Lower leg skin (tissue), 3 donors: Measurements from ENCODE around the gene ARFIP1.

Experiments
- POLR2A ChIP-seq, 2 donors: fragments of 450-650 bp; IDR thresholded peaks; one replicate each; pipeline ENCODE4 v1.6.1; 2016 to 2017; ENCODE audit warnings: antibody characterized with exemption in 2 of 2, mild to moderate bottlenecking in 1 of 2, moderate library complexity in 1 of 2
- TF ChIP-seq, protein P1 (sequence below), 3 donors: fragments of 450-650 bp; IDR thresholded peaks; one replicate each; pipeline ENCODE4 v1.5.1; 2016; ENCODE audit warnings: antibody characterized with exemption in 3 of 3, mild to moderate bottlenecking in 3 of 3, moderate library complexity in 2 of 3

DNA sequence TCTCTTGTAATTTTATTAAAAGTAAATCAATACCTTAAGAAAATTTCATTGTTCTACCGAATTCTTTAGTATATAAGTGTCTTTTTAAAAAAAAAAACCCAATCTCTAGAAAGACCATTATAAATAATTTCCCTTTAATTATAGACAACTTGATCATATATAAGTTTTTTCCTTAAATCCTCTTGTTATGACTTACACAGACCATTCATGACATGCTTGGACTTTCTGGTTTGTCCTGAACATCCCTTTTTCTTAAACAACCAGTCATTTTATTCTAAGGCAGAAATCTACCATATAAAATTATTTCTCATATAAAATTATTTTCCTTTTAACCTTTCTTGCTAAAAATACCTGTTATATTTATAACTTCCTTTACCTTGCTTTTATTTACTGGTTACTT, 141.0 kb downstream of the ARFIP1 start:
- TF ChIP-seq, protein P1, sequence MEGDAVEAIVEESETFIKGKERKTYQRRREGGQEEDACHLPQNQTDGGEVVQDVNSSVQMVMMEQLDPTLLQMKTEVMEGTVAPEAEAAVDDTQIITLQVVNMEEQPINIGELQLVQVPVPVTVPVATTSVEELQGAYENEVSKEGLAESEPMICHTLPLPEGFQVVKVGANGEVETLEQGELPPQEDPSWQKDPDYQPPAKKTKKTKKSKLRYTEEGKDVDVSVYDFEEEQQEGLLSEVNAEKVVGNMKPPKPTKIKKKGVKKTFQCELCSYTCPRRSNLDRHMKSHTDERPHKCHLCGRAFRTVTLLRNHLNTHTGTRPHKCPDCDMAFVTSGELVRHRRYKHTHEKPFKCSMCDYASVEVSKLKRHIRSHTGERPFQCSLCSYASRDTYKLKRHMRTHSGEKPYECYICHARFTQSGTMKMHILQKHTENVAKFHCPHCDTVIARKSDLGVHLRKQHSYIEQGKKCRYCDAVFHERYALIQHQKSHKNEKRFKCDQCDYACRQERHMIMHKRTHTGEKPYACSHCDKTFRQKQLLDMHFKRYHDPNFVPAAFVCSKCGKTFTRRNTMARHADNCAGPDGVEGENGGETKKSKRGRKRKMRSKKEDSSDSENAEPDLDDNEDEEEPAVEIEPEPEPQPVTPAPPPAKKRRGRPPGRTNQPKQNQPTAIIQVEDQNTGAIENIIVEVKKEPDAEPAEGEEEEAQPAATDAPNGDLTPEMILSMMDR (IDR thresholded peaks at IDR 0.05) = no peak
- no peak for TF ChIP-seq POLR2A (IDR thresholded peaks at IDR 0.05)
